Osteocyte (in vitro differentiated cells): ENCODE data around the gene EIF2S3. TPM values are rescaled to one million over a fixed set of nuclear protein-coding genes. Genes with fewer than 3 reads are reported as not detected.

Source experiments
- DNase-seq: peaks from one replicate; pipeline ENCODE4 v3.0.0; 2021; ENCODE audit warnings: mixed read lengths; ENCODE audit not compliant: unreplicated experiment; ENCODE audit errors: extremely low spot score
- H3K27ac Mint-ChIP-seq: one replicate; pipeline ENCODE4 v1.8.0; 2021; ENCODE audit warnings: mild to moderate bottlenecking, mixed read lengths; ENCODE audit not compliant: unreplicated experiment
- H3K27me3 Mint-ChIP-seq: one replicate; pipeline ENCODE4 v1.8.0; 2021; ENCODE audit warnings: mixed read lengths; ENCODE audit not compliant: unreplicated experiment
- H3K36me3 Mint-ChIP-seq: one replicate; pipeline ENCODE4 v1.8.0; 2021; ENCODE audit warnings: mixed read lengths; ENCODE audit not compliant: unreplicated experiment
- H3K4me1 Mint-ChIP-seq: one replicate; pipeline ENCODE4 v1.8.0; 2021; ENCODE audit warnings: mixed read lengths; ENCODE audit not compliant: unreplicated experiment
- H3K4me3 Mint-ChIP-seq: one replicate; pipeline ENCODE4 v1.8.0; 2021; ENCODE audit warnings: mild to moderate bottlenecking, moderate library complexity, mixed read lengths; ENCODE audit not compliant: unreplicated experiment
- H3K9me3 Mint-ChIP-seq: one replicate; pipeline ENCODE4 v1.8.0; 2021; ENCODE audit warnings: mixed read lengths; ENCODE audit not compliant: unreplicated experiment
- CTCF ChIP-seq: fragments of 200-600 bp; sonication (generic); IDR thresholded peaks from 2 replicates; pipeline ENCODE4 v1.5.0; 2021; ENCODE audit warnings: antibody characterized with exemption, mild to moderate bottlenecking, moderate library complexity
- total RNA-seq: library from RNA; stranded (reverse); gene quantifications from 2 replicates; pipeline ENCODE4 v1.2.1, GENCODE V29; 2021

EIF2S3 gene
- total RNA-seq, 1 donor from 2014 or later, result 360 TPM

GRCh38 chrX:24017674-24018073 is 37.1 kb upstream of the EIF2S3 start:
- Mint-ChIP-seq H3K9me3 (no peaks in the 10 kb centered on the region), H3K27ac (no peak overlapping the region), H3K4me1 (peaks cover 45% of the 10 kb centered on the region), H3K36me3 (peaks cover 10% of the 10 kb centered on the region), H3K4me3 (no peak overlapping the region), H3K27me3 (no peaks in the 10 kb centered on the region)
- DNase-seq, result peak; percentile 30
- no peak for TF ChIP-seq CTCF

GRCh38 chrX:24018809-24019208 is 35.9 kb upstream of the EIF2S3 start:
- no peak for TF ChIP-seq CTCF
- no peak overlapping the region for H3K4me3 Mint-ChIP-seq
- peaks cover 54% of the 10 kb centered on the region for H3K4me1 Mint-ChIP-seq
- peaks cover 12% of the 10 kb centered on the region for H3K36me3 Mint-ChIP-seq
- peak; percentile 10 for DNase-seq
- H3K27ac Mint-ChIP-seq, result peak overlapping the region; percentile 54
- no peaks in the 10 kb centered on the region for H3K27me3 Mint-ChIP-seq
- no peaks in the 10 kb centered on the region for H3K9me3 Mint-ChIP-seq

DNA sequence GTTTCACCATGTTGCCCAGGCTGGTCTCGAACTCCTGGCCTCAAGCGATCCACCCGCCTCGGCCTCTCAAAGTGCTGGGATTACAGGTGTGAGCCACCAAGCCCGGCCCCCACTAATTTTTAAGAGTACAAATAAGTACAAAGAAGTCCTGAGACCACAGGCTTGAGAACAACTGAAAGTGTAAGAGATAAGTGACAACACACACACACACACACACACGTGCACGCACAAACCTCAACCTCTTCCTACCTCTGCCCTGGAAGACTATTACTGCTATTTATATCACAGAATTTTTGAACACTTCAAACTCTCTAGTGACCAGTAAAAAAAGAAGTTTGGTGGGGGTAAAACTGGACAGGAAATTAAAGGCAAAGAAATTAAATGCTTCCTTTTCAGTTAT is 35.3 kb upstream of the EIF2S3 start:
- Mint-ChIP-seq H3K4me1 (peaks cover 51% of the 10 kb centered on the region), H3K27ac (peak overlapping the region; percentile 42), H3K27me3 (no peaks in the 10 kb centered on the region), H3K9me3 (no peaks in the 10 kb centered on the region), H3K36me3 (peaks cover 12% of the 10 kb centered on the region), H3K4me3 (no peak overlapping the region)
- no peak for TF ChIP-seq CTCF
- DNase-seq, result peak; percentile 19

- Mint-ChIP-seq H3K4me1 (peaks cover 44% of the 10 kb centered on the region), H3K9me3 (no peaks in the 10 kb centered on the region), H3K4me3 (peak overlapping the region; percentile 14), H3K27ac (peak overlapping the region; percentile 42), H3K27me3 (no peaks in the 10 kb centered on the region), H3K36me3 (peaks cover 12% of the 10 kb centered on the region)
- DNase-seq, result no peak
- TF ChIP-seq CTCF, result no peak
These were observed 34.4 kb upstream of the EIF2S3 start for GRCh38 chrX:24020306-24020876.

GRCh38 chrX:24023544-24023943 is 31.2 kb upstream of the EIF2S3 start:
- peak overlapping the region; percentile 77 for H3K27ac Mint-ChIP-seq
- no peak for DNase-seq
- TF ChIP-seq CTCF, result no peak
- H3K9me3 Mint-ChIP-seq, result no peaks in the 10 kb centered on the region
- H3K4me1 Mint-ChIP-seq, result peaks cover 48% of the 10 kb centered on the region
- peak overlapping the region; percentile 90 for H3K4me3 Mint-ChIP-seq
- peaks cover 8% of the 10 kb centered on the region for H3K36me3 Mint-ChIP-seq
- H3K27me3 Mint-ChIP-seq, result no peaks in the 10 kb centered on the region
